Stimulated activated CD4-positive, alpha-beta T cell treated with anti-CD3 and anti-CD28 coated beads, Interleukin-1b, Interleukin-23, amount 100 ng/mL, for 24 hours (primary cell): ENCODE measurements around the gene PDK2.

Experiments used
- DNase-seq, 4 experiments: peaks; one replicate each; pipeline ENCODE4 v3.0.0-alpha.2; 2020; ENCODE audit warnings: low read depth in 4 of 4, low spot score in 1 of 4

The PDK2 gene

DNA sequence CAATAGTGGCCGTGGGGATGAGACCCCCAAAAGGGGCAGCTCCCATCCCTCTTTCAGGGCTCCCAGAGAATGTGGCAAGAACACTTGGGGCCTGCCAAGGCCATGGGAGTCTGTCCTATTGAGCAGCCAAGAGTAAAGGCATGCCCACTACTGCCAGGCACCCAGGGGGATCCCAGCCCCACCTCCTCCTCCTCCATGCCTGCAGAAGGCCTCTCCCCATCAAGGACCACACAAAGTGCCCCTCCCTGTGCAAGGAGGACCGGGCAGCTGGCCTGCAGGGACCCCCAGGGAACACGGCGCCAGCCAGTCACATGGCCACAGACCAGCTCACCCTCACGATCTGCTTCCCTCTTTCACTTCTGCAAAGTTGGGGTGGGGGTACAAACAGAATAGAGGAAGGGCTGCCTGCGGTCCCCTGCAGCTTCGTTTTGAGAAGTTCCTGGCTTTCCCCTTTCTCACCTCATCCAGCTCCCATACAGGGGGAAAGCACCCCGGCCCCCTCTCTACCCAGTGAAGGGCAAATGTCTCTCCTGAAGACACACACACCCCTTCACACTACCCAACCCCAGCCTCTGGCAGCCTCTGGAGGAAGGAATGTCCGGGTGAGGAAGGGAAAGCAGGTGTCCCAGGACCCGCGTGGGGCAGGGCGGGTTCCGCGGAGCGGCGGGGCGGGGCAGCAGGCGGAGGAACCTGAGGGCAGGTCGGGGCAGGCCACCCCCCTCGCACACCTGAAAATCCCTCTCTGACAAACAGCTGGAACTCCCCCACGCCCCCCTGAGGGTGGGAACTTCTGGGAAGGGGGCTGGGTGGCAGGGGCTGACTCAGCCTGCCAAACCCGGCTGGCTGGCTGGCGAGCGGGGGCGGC lies 53.3 kb downstream of the PDK2 start:
- DNase-seq = peak in 2 of 4 experiments; percentile 70 to 82

- DNase-seq = no peak
Measured at GRCh38 chr17:50149091-50149416, 53.9 kb downstream of the PDK2 start.

DNA sequence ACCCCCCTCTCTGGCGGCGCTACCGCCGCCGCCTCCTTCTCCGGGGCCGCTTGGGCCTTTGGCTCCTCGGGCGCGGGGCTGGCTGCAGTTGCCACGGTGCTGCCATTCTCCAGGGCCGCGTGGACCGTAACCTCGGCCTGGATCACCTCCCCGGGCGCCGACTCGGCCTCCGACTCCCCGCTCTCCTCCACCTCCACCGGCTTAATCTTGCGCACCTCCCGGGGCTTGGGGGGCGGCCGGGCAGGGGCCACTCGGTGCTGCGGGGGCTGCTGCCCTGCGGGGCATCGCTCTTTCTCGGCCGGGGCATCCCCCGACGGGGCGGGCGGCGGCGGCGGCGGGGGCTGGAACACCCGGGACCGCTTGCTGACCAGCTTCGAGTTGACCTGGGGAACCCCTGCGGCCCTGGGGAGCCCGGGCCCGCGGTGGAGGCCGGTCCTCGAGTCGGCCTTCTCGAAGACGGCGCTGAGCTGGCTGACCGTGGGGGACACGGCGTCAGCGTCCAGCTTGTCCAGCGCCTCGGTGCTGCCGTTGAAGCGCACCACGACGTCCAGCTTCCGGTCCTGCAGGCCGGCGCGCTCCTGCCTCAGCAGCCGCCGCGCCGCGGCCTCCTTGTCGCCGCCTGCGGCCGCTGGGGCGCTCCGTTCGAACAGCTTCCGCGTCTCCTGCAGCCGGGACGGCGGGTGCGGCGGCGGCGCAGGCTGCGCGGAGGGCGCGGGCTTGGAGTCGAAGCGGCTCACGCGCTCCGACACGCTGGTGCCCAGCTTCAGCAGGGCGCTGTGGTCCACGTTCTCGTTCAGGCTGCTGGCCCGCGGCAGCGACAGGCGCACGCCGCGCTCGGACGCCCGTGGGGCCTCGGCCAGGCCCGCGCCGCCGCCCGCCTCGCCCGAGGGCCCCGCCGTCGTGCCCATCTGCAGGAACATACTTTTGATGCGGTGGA lies 54.5 kb downstream of the PDK2 start:
- no peak for DNase-seq

DNA sequence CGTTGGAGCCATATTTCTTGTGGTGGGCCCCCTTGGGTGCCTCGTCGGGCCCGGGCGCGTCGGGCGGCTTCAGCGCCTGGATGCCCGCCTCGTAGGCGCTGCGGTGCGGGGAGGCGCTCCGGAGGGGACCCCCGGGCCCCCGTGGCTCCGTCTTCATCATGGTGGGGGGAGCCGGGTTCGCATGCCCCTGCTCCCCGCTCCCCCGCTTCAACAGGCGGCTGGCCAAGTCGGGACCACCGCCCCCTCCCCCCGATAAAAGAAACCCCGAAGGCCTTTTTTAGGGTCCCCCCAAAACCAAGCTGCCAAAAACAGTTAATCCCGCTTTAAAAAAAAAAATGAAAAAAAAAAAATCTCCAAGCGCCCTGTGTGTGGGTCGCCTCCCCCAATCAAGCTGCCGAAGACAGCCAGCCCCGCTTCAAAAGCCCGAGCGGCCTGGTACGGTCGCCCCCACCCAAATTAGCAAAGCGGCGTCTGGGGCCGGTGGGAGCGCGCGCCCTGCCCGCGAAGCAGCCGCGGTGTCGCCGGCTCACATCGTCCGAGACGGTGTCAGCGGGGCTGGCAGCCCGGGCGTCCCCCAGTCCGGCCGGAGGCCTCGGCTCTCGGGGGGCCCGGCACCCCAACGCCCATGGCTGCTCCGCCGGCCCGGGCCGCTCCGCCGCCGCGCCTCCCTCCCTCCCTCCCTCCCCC lies 55.3 kb downstream of the PDK2 start, which contains the start of gene PPP1R9B:
PPP1R9B (minus strand) TSS at position 324 of the 687 bp plus-strand sequence; CDS start at position 160, 164 bp downstream.
- no peak for DNase-seq

DNA sequence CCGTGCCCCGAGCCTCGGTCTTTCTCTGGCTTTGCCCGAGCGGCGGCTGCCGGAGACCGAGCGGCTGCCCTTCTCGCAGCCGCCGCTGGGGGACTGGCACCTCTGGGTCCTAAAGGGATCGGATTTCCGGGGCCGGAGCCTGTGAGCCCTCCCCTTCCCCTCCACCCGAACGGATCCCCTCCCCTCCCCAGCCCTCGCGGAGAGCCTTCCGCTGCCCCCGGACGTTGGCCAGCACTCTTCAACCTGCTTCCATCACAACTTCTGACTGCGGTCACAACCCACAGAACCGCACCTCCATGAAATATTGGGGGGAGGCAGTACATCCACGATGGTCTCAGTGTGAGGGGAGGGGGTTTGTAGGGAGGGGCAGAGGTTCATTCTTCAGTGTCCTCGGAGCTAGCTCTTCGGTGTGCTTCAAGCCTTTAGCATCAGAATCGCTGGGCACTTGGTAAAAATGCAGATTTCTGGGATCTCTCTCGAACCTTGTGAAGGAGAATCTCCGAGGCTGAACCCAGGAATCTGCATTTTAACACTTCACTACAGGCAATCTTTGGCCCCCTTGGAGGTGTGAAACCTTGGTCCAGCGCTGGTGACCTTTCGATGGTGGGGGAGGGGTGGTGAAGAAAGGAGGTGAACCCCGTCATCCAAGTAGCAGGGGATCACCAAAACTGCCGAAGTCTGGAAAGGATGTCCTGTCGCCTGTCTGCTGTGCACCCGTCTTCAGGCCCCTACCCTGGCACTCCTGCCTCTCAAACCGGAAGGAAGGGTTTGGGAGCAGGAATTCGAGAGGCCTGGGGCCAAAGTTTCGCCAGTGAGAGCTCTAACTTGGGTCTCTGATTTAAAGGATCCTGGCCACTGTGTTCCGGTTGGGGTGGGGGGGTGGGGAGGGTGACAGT lies 56.1 kb downstream of the PDK2 start:
- peak; percentile 60 to 88 (median 75) for DNase-seq

DNA sequence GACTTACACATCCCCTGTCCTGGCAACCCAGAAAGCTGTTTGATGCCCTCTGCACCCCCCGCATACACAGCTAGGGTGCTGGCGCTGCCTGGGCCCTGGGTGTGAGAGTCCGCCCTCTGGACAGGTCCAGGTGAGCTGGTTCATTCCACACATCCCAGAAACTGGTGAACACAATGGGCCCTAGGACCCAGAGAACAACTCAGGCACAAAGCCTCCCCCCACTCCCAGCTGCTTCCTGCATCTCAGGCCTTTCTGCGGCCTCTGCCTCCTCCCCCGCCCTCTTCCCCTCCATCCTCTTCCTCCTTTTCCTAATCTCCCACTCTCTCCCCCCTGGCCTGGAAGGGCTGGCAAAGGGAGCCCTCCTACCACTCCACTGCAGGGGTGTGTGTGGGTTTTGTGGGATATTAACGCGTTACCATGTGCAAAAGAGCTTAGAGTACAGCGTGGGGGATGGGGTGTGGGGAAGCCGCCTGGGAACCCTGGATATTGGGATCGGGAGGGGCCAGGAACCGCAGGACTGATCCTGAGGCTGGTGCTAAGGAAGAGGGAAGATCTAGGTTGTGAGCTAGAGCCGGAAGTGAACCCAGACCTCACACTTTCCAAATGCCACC lies 56.9 kb downstream of the PDK2 start:
- no peak for DNase-seq

DNA sequence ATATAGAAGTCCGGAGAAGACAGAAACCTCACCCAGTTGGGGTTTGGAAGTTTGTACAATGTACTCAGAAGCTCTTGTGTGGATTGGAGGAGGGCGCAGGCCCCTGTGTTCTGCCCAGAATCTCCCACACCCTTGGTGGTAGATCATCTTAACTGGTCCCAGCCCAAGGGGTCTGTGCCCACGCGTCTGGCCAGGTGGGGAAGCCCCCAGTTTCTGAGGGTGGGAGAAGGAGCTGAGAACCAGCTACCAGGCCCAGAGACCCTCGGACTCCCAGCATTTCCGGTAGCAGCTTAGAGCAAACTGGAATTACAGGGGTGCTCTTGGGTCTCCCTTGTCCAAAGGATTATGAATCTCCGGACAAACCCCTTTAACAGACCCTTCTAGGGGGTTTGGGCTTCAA lies 57.6 kb downstream of the PDK2 start:
- no peak for DNase-seq

GRCh38 chr17:50153650-50154575 lies 58.8 kb downstream of the PDK2 start:
- no peak for DNase-seq

- DNase-seq = no peak
Measured at GRCh38 chr17:50154604-50155003, 59.5 kb downstream of the PDK2 start.

GRCh38 chr17:50155115-50155819 lies 60.1 kb downstream of the PDK2 start:
- DNase-seq = no peak

GRCh38 chr17:50157891-50158290 lies 62.7 kb downstream of the PDK2 start:
- no peak for DNase-seq

DNA sequence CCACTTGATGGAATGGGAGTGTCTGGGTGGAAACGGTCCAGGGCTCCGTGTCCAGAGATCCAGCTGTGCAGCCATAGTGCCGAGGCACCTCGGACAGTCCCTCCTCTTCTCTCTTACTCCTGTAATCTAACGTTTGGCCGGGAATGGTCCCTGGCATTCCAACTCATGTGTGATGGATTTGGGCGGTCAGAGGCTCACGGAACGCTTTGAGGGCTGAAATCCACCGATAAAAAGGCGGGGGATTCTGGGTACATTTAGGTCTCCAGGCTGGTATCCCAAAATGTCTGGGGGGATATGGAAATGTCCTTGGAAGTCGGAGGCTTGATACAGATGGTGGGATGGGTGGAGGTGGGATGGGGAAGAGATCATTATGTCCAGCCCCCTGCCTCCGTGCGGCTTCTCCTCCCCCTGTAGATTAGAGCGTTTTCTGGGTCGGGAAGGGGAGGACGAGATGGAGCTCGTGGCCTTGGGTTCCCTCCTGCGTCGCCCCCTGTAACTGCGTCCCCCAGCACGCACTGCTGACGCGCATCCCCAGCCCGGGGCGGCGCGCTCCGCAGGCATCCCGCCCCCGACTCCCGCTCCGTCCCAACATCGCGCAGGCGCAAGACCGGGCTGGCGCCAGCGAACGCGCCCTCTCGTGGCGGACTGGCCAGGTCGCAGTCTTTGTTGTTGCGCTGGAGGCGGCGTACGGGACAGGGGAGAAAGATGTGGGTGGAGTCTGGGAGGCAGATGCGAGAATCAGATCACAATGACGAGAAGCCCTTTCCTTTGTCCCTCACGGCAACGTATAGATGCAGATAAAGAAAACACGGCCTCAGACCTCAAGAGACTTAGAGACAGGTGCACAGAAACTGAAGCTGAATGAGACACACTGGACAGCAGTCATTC lies 66.1 kb downstream of the PDK2 start:
- peak; percentile 87 to 94 (median 94) for DNase-seq
